GM18526 (cell line): ENCODE measurements around the gene AKT1S1.

Experiments used
- POLR2A ChIP-seq: IDR thresholded peaks from 3 replicates; pipeline ENCODE4 v1.6.1; 2011; ENCODE audit not compliant: insufficient read length; ENCODE audit errors: extremely low read depth

AKT1S1 gene

DNA sequence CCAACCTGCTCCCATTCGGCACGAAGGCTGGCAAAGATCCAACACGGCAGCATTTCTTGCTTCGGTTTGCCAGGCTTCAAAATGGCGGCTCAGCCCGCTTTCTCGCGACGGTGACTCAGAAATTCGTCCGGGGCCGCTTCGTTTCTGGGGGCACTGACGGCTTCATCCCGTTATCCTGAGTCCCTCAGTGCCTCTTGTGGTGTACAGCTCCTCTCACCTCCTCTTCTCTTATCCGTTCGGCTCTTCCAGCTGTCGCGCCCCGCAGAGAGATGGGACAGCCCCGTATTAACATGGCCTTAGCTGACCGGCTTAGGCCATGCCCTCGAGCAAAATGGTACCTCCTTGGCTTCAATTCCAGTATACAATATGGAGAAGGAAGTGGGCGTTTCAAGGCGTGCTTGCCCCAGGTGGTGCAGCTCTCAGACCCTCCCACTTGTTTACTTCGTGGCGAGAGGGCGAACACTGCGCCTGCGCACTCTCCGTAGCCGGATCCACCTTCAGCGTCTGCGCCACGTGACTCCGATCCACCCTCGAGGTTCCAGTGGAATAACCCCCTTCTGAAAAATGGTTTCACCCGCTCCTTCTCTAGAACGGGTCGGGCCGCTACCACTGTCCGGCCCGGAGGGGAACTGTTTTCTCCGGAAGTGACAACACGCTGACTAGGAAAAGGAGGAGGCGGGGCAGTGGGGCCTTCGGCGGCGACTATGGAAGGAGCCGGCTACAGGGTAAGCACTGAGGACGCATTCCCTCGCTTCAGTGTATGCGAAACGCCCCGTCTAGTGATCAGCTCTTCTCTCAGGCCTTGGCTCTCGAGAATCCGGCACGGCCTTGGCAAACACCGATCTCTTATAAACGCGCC lies at the start of gene AKT1S1, which contains the start of gene TBC1D17:
TSS of gene AKT1S1 (minus strand) at position 336 of the 859 bp plus-strand sequence. CDS start 4,060 bp downstream, outside the sequence.
TSS of gene TBC1D17 (plus strand) at position 683 of the 859 bp plus-strand sequence. CDS start at position 705, 22 bp downstream.
- peak; percentile 68 for TF ChIP-seq POLR2A

DNA sequence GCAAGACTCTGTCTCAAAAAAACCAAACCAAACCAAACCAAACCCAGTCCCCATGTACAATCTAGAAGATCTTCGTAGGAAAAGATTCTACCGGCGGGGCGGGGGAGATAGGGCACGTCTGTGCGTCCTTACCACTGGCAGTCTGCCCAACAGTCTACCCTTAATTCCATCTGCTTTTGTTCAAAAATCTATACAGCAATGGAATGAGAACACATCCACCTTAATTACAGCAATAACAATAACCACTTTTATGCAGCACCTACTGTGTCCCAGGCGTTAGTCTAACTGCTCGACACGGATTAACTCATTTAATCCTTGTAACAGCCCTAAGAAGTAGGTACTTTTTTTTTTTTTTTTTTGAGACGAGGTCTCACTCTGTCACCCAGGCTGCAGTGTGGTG lies 49.4 kb upstream of the AKT1S1 start:
- no peak for TF ChIP-seq POLR2A

DNA sequence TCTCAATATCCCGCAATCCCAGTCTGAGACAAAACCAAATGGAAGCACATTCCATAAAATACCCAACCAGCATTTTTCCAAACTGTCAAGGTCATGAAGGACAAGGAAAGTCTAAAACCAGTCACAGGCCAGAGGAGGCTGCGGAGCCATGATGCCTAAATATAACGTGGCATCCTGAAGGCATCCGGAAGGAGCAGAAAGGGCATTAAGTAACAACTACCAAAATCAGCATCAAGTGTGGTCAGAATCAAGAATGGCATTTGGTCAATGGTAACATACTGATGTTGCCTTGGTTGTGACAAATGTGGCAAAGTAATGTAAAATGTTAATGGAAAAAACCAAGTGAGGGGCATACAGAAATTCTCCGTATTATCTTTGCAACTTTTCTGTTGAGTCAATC lies 48.3 kb upstream of the AKT1S1 start:
- TF ChIP-seq POLR2A: no peak

DNA sequence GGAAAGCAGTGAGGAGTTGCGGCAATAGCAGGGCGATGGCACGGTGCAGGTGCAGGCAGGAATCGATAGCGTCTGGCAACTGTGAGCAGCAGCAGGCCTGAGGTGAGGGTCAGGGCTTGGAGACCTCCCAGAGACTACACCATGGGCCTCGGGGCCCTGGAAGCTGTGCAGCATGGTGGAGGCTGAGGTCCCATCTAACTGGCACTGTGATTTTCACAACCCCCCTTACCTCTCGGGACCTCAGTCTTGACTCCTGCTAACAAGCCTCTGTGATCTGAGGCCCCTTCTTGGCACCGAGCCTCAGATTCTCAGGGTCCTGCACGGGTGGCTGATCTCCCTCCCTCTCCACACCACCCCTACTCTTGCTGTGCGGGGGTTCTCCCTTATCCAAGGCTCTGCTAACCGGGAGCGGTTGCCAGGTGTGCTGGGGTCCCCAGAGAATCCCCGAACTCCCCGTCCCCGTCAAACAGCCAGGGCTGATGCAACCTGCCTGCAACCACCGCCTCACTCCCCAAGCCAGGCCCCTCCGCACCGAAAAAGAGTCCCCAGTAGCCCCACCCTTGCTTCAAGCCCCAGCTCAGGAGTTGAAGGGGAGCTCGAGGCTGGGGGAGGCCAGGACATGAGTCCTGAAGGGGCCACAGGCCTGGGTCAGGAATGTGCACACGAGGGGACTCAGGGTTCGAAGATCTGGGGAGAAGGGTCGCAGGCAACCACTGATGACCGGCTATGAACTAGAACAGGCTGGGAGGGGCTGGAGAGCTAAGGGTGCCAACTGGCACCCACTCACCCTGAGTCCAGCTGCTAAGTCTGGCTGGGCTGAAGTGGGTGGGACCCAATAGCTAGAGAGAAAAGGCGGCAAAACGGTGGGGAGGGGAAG lies 47.1 kb upstream of the AKT1S1 start:
- peak; percentile 23 for TF ChIP-seq POLR2A

DNA sequence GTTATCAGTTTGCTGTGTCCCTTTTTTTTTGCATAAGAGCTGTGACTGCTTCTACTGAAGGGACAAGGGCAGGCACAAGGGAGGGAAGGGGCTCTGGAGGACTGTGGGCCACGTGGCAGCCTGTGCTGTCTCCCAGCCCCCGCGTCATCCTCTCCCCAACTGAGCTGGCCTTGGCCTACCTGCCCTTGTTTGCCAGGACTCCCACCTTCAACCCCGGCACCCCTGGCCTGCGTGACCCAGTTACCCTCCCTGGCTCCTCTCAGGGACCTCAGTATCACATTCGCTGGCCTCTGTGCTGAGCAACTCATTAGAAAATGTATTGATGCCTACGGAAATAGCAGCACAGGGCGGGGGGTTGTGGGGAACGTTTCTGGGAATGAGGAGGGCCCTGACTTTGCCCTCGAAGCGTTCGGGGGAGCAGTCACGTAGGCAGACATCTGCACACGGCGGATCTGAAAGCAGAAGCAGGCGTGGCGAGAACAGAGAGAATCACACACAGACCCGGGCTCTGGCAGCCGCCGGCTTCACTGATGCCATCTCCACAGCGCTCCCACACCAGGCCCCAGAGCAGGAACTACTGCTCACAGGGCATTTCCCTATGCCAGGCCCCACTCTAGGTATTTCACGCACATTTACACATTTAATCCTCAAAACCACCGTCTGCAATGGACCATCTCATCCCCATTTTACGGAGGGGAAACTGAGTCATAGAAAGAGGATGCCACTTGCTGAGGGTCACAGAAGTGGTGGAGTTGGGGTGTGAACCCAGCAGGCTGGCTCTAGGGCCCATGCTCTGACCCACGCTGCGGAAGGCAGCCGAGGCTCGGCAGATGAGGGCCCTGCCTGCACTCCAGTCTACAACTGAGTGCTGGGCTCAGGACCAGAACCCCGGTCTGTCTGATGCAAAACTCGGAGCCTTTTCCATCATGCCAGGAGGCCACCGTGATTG lies 46.2 kb upstream of the AKT1S1 start:
- no peak for TF ChIP-seq POLR2A

DNA sequence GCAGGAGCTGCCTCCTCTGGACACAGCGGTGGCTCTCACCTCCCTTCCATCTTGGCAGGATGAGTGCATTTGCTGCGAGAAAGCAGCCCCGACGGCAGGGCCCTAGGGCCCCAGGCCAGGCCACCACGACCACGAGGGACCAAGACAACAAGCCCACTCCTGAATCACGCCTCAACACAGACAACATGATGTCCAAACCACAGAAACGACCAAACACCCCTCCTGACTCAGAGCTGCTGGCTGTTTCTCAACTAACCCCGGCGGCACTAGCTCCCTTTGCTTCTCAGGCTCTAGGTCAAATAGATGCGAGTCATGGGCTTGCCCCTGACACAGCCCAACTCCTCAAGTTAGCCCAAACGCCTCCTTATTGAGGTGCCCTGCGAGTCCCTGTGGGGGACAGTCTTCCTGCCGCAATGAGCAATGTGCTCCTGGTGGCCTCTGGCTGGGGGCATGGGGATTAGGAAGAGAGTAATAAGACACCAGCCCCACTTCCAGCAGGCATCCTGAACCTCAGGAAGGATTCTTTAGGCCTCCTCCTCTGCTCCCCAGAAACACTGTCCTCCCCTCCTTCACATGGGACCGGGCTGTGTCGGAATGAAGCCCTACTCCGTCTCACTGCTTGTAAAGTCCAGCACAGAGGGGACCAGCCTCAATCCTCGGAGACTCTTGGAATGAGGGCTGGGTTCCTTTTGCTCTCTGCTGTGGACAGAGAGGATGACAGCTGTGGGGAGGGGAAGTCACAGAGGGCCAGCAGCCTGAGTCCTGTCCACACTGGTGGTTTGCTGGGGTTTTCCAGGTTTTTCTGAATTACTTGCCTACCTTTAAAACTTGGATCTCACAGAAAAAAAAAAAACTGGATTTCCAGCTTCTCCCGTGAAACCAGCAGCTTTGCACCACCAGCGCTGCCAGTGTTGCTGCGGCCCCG lies 45.0 kb upstream of the AKT1S1 start:
- no peak for TF ChIP-seq POLR2A

DNA sequence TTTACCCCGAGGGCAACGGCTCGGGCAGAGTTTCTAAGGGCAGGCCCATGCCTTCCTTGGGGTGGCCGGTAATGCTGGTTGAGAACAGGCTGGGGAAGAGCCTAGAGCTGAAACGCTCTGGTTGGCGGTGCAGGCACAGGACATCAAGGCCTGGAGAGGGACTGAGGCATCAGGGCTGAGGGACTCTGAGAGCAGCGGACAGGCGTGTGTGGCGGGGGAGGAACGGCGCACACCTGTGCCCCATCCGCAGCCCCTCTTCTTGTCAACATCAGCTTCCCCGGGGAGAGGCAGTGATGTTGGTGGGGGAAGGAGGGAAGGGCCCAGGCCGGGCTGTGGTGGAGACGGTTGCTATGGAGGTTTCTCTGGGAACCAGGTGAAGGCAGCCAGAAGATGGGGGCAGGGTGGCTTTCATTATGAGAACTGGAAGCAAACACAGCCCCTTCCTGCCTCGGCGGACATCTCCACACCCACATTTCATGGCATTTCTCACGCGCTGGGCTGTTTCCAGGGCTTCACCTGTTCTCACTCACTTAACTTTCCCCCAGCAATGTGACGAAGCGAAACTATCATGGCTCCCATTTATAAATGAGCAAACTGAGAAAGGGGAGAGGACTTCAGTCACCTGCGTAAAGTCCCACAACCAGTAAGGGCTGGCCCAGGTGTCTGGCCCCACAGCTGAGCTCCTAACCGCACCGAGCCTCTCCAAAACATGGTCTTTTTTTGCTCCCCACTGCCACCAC lies 43.6 kb upstream of the AKT1S1 start:
- TF ChIP-seq POLR2A: no peak

DNA sequence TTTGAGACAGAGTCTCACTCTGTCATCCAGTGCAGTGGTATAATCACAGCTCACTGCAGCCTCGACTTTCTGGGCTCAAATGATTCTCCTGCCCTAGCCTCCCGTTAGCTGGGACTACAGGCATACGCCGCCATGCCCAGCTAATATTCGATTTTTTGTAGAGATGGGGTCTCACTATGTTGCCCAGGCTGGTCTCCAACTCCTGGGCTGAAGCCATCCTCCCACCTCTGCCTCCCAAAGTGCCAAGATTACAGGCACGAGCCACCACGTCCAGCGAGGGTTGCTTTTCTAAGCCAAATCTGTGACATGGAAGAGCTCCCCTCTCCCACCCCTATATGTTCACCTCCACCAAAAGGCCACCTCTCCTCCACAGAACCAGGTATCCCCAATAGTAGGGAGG lies 40.9 kb upstream of the AKT1S1 start:
- no peak for TF ChIP-seq POLR2A

DNA sequence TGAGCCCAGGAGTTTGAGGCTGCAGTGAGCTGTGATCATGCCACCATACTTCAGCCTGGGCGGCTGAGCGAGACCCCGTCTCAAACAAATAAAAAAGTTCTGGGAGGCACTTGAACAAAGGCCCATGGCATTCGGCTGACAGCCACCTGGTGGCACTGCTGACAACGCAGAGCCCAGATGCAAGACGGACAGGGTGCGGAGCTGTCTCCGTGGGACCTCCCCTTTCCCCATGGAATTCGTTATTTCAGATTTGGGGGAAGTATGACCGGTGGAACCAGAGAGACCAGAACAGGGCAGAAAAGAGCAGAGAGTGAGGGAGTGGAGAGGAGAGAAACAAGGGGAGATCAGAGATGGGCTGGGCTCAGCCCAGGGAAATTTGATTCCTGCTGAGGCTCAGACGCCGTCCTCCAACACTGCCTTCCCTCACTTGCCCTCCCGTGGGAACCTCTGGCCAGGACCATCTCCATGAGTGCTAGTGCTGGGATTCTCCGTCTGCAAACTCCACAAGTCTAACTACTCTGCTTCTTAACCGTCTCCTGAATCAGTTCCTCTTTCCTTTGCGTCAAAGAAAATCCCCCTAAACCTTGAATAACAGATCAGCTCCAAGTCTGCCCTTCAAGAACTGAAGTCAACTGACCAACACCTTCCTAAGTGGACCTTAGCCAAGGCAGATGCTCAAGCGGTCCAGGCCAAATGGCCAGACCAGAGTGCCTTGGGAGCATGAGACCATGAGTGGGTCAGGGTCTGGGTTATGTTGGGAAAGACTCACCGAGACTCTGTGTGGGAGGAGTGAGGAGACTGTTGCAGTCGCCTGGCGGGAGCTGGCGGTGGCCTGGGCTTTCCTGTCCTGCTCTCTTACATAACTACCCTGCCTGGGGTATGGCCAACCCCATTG lies 39.9 kb upstream of the AKT1S1 start:
- no peak for TF ChIP-seq POLR2A

DNA sequence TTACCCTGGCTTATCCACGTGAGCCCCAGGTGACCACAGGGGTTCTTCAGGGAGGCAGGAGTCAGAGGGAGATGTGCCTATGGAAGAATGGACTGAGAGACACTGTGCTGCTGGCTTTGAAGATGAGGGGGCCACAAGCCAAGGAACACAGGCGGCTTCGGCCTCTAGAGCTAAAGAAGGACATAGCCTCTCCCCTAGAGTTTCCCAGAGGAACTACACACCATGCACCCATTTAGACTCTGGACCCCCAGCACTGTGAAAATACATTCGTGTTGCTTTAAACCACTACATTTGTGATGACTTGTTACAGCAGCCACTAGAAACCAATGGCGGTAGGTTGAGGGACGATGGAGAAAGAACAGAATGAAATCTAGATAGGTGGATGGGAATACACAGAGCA lies 38.1 kb upstream of the AKT1S1 start:
- no peak for TF ChIP-seq POLR2A

DNA sequence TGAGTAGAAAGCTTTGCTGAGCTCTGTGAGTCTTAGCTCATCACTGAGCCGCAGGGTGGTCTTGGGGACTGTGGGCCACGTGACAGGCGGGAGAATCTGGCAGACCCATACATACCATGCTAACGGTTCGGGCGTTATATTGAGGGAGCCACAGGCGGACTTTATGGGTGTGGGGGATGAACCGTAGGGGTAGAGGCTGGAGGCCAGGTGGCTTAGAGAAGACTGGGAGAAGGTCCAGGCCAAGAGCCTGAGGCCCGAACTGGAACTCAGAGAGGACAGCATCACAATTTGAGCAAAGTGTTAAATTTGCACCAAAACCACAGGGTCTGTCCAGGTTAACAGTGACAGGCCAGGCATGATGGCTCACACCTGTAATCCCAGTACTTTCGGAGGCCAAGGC lies 36.6 kb upstream of the AKT1S1 start:
- TF ChIP-seq POLR2A: no peak

DNA sequence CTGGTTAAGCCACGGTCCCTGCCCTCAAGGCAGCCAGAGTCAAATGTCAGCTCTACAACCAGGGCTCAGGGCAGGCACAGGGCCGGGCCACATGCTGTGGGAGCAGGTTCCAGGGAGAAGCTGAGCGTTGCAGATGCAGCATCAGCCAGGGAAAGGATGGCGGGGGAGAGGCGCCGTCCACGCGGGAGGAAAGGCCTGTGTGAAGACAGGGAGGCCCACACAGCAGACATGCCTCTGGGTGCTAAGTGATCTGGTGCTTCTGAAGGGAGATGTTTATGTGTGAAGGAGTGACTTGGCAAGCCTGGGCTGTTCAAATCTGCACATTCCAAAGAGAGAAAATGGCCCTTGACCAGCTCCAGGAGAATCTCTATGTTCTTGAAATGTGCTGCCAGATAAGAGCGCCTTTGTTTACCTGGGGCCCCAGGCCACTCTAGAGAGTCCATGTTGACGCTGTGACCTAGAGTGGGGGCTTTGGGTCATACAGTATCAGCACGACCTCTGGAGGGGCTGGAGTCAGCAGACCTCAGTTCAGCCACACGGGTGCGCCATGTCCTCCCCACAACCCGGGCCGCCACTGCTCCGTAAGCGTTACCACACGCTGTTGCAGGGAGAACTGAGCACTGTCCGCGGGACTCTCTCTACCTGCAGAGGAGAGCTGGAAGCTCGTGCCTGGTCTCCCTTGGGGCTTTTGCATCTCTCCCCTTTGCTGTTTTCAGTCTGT lies 36.0 kb upstream of the AKT1S1 start:
- no peak for TF ChIP-seq POLR2A
